ENCODE measurements around the gene HNMT.

The HNMT gene

DNA sequence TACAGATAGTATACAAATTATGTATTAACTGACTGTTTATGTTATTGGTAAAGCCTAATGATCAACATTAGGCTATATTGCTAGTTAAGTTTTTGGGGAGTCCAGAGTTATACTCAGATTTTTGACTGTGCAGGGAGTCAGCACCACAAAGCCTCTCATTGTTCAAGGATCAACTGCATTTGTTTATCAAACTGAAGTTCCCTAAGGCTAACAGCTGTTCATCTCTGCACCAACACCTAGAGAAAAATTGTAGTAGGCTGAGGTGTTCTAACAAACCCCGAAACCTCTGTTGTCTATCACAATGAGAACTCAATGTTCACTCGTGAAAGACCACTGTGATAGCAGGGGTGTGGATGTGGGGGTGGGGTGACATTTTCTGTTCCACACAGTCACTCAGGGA lies 97.7 kb downstream of the HNMT start:
- no peak for DNase-seq

DNA sequence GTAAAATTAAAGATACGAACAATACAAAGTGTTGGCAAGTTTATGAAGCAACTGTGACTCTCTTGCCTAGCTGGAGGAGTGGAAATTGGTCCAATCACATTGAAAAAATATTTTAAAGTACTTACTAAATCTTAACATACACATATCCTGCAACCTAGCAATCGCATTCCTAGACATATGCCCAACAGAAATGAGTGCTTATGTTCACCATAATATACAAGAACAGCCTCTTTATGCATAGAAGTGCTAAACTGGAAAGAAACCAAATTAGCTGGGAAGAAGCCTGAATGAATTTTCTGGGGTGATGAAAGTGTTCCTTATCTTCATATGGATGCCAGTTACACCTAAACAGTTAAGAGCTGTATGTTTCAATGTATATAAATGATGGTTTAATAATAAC lies 98.9 kb downstream of the HNMT start:
- no peak for DNase-seq

All from NCI-H774 (cell line).